HepG2 (cell line): ENCODE results near the gene RBM12. TPM values are rescaled to one million over a fixed set of nuclear protein-coding genes. Genes with fewer than 3 reads are reported as not detected.

Source experiments
- ELF4 ChIP-seq: sonication (generic); formaldehyde crosslinking; IDR thresholded peaks from 2 replicates; pipeline ENCODE4 v1.5.0; 2020; ENCODE audit warnings: missing genetic modification reagents, mild to moderate bottlenecking, moderate library complexity, borderline replicate concordance
- PCBP1 ChIP-seq: fragments of 200-400 bp; formaldehyde crosslinking; IDR thresholded peaks from 2 replicates; pipeline ENCODE4 v1.6.1; 2017; ENCODE audit warnings: mild to moderate bottlenecking, low read depth, low read length, borderline replicate concordance
- POLR2A ChIP-seq, 2 experiments: IDR thresholded peaks; 2 replicates each; pipeline ENCODE4 v1.6.1; 2011; ENCODE audit warnings: low read depth in 2 of 2, low read length in 2 of 2, mild to moderate bottlenecking in 1 of 2, moderate library complexity in 1 of 2; ENCODE audit not compliant: insufficient read depth in 1 of 2
- RFXANK ChIP-seq: IDR thresholded peaks from 2 replicates; pipeline ENCODE4 v1.6.1; 2016
- THYN1 ChIP-seq: sonication (generic); formaldehyde crosslinking; IDR thresholded peaks from 2 replicates; pipeline ENCODE4 v1.8.1; 2023; ENCODE audit warnings: low read depth, mild to moderate bottlenecking, moderate library complexity, missing genetic modification reagents, borderline replicate concordance
- ZC3H4 ChIP-seq: sonication (generic); formaldehyde crosslinking; IDR thresholded peaks from 2 replicates; pipeline ENCODE4 v1.4.0; 2020; ENCODE audit warnings: missing genetic modification reagents, borderline replicate concordance
- ZEB1 ChIP-seq: IDR thresholded peaks from 2 replicates; pipeline ENCODE4 v1.6.1; 2012; ENCODE audit warnings: mild to moderate bottlenecking, low read depth, inconsistent platforms; ENCODE audit not compliant: insufficient replicate concordance
- ZFP90 ChIP-seq: sonication (generic); formaldehyde crosslinking; IDR thresholded peaks from 2 replicates; pipeline ENCODE4 v1.8.0; 2022; ENCODE audit warnings: missing genetic modification reagents, mild to moderate bottlenecking, inconsistent platforms, borderline replicate concordance
- ZNF3 ChIP-seq: IDR thresholded peaks from 2 replicates; pipeline ENCODE4 v1.7.0; 2017; ENCODE audit warnings: inconsistent platforms
- ZNF367 ChIP-seq: sonication (generic); formaldehyde crosslinking; IDR thresholded peaks from 2 replicates; pipeline ENCODE4 v1.4.0; 2020; ENCODE audit warnings: missing genetic modification reagents, borderline replicate concordance
- ZNF605 ChIP-seq: sonication (generic); formaldehyde crosslinking; IDR thresholded peaks from 2 replicates; pipeline ENCODE4 v1.8.0; 2022; ENCODE audit warnings: mild to moderate bottlenecking, missing genetic modification reagents
- ZNF674 ChIP-seq: sonication (generic); formaldehyde crosslinking; IDR thresholded peaks from 2 replicates; pipeline ENCODE4 v1.5.0; 2020; ENCODE audit warnings: low read depth, mild to moderate bottlenecking, missing genetic modification reagents
- ZNF75D ChIP-seq: sonication (generic); formaldehyde crosslinking; IDR thresholded peaks from 2 replicates; pipeline ENCODE4 v1.8.1; 2023; ENCODE audit warnings: missing genetic modification reagents, mild to moderate bottlenecking, borderline replicate concordance
- polyA plus RNA-seq, 8 experiments: library from polyadenylated mRNA; depleted of rRNA in 3 of 8; stranded (reverse) in 7 of 8; unstranded in 1 of 8; fragments of >200 nt; fragmentation: Illumina TruSeq in 4 of 8; extraction: Trizol in 4 of 8; gene quantifications; 2 replicates each; pipeline versions ENCODE4 v1.2.1 to v1.2.3, GENCODE V29; 2011 to 2016; ENCODE audit warnings: low read depth in 4 of 8, missing spikeins in 1 of 8, mixed read lengths in 1 of 8; ENCODE audit not compliant: insufficient read depth in 1 of 8
- total RNA-seq, 5 experiments: library from RNA; depleted of rRNA; stranded (reverse); fragments of >200 nt; fragmentation: Illumina TruSeq; extraction: Trizol; gene quantifications; 2 replicates each; pipeline ENCODE4 v1.2.3, GENCODE V29; 2016; ENCODE audit warnings: low read depth in 1 of 5
- TF ChIP-seq, protein P1 (sequence below): sonication (generic); formaldehyde crosslinking; IDR thresholded peaks from 2 replicates; pipeline ENCODE4 v1.4.0; 2020; ENCODE audit warnings: missing genetic modification reagents
- TF ChIP-seq, protein P2 (sequence below): sonication (generic); formaldehyde crosslinking; IDR thresholded peaks from 2 replicates; pipeline ENCODE4 v1.4.0; 2020; ENCODE audit warnings: missing genetic modification reagents, mild to moderate bottlenecking, borderline replicate concordance
- TF ChIP-seq, protein P3 (sequence below): sonication (generic); formaldehyde crosslinking; IDR thresholded peaks from 2 replicates; pipeline ENCODE4; 2020; ENCODE audit warnings: missing genetic modification reagents, mild to moderate bottlenecking, borderline replicate concordance
- TF ChIP-seq, protein P4 (sequence below): sonication (generic); formaldehyde crosslinking; IDR thresholded peaks from 2 replicates; pipeline ENCODE4 v1.9.0; 2021; ENCODE audit warnings: missing genetic modification reagents, borderline replicate concordance
- TF ChIP-seq, protein P5 (sequence below): sonication (generic); formaldehyde crosslinking; IDR thresholded peaks from 2 replicates; pipeline ENCODE4 v1.4.0; 2020; ENCODE audit warnings: missing genetic modification reagents
- TF ChIP-seq, protein P6 (sequence below): sonication (generic); formaldehyde crosslinking; conservative IDR thresholded peaks from 2 replicates; pipeline ENCODE4 v1.4.0; 2020; ENCODE audit warnings: missing genetic modification reagents

The RBM12 gene
- total and polyA plus RNA-seq, 2 of the 13 experiments (the other 11 are each of a cell fraction or from before 2014, with no cell fraction given) = 97.9 to 104 TPM

DNA sequence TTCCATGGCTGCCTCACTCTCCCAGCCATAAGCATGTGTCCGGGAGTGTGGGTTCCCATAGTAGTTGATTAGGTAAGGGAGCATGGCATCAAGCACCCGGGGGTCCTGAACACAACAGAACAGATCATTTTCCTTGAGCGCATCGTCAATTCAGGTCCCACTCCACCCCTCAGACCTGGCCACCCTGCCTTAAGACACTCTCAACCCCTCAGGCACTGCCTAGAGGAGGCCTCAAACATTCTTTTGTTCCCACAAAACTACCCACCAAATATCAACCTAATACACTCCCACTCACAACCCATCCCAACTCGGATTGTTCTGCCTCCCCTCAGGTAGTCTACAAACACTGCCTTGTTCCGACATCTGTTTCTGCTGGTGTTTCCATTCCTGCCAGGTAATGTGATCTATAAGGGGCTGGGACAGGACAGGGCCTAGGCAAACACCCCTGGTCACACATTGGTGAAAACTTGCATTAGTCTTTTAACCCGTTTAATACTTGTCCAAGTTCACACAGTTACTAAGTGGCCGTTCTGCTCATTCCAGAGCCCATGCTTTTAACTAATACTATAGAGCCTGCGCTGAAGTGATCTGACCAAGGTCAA lies 33.1 kb upstream of the RBM12 start (continued):
- TF ChIP-seq, protein P1, sequence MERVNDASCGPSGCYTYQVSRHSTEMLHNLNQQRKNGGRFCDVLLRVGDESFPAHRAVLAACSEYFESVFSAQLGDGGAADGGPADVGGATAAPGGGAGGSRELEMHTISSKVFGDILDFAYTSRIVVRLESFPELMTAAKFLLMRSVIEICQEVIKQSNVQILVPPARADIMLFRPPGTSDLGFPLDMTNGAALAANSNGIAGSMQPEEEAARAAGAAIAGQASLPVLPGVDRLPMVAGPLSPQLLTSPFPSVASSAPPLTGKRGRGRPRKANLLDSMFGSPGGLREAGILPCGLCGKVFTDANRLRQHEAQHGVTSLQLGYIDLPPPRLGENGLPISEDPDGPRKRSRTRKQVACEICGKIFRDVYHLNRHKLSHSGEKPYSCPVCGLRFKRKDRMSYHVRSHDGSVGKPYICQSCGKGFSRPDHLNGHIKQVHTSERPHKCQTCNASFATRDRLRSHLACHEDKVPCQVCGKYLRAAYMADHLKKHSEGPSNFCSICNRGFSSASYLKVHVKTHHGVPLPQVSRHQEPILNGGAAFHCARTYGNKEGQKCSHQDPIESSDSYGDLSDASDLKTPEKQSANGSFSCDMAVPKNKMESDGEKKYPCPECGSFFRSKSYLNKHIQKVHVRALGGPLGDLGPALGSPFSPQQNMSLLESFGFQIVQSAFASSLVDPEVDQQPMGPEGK = no peak
- TF ChIP-seq, protein P2, sequence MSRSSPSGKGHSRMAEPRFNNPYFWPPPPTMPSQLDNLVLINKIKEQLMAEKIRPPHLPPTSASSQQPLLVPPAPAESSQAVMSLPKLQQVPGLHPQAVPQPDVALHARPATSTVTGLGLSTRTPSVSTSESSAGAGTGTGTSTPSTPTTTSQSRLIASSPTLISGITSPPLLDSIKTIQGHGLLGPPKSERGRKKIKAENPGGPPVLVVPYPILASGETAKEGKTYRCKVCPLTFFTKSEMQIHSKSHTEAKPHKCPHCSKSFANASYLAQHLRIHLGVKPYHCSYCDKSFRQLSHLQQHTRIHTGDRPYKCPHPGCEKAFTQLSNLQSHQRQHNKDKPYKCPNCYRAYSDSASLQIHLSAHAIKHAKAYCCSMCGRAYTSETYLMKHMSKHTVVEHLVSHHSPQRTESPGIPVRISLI = no peak
- TF ChIP-seq, protein P3, sequence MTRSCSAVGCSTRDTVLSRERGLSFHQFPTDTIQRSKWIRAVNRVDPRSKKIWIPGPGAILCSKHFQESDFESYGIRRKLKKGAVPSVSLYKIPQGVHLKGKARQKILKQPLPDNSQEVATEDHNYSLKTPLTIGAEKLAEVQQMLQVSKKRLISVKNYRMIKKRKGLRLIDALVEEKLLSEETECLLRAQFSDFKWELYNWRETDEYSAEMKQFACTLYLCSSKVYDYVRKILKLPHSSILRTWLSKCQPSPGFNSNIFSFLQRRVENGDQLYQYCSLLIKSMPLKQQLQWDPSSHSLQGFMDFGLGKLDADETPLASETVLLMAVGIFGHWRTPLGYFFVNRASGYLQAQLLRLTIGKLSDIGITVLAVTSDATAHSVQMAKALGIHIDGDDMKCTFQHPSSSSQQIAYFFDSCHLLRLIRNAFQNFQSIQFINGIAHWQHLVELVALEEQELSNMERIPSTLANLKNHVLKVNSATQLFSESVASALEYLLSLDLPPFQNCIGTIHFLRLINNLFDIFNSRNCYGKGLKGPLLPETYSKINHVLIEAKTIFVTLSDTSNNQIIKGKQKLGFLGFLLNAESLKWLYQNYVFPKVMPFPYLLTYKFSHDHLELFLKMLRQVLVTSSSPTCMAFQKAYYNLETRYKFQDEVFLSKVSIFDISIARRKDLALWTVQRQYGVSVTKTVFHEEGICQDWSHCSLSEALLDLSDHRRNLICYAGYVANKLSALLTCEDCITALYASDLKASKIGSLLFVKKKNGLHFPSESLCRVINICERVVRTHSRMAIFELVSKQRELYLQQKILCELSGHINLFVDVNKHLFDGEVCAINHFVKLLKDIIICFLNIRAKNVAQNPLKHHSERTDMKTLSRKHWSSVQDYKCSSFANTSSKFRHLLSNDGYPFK = no peak
- 0 out of 2 replicates have a peak, but pooled peaks have one; percentile 73 for TF ChIP-seq ELF4 (CRISPR knock-in tag)
- no peak for TF ChIP-seq THYN1
- TF ChIP-seq, protein P4, sequence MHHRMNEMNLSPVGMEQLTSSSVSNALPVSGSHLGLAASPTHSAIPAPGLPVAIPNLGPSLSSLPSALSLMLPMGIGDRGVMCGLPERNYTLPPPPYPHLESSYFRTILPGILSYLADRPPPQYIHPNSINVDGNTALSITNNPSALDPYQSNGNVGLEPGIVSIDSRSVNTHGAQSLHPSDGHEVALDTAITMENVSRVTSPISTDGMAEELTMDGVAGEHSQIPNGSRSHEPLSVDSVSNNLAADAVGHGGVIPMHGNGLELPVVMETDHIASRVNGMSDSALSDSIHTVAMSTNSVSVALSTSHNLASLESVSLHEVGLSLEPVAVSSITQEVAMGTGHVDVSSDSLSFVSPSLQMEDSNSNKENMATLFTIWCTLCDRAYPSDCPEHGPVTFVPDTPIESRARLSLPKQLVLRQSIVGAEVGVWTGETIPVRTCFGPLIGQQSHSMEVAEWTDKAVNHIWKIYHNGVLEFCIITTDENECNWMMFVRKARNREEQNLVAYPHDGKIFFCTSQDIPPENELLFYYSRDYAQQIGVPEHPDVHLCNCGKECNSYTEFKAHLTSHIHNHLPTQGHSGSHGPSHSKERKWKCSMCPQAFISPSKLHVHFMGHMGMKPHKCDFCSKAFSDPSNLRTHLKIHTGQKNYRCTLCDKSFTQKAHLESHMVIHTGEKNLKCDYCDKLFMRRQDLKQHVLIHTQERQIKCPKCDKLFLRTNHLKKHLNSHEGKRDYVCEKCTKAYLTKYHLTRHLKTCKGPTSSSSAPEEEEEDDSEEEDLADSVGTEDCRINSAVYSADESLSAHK (CRISPR knock-in tag) = no peak
- TF ChIP-seq ZNF75D = no peak
- no peak for TF ChIP-seq PCBP1
- no peak; the same call in 1 of the 2 replicates for TF ChIP-seq RFXANK
- TF ChIP-seq ZFP90 = no peak
- no peak for TF ChIP-seq ZEB1
- peak in 1 of 2 experiments; percentile 36; a peak in 1 of 4 replicates for TF ChIP-seq POLR2A (IDR thresholded peaks at IDR 0.05; ENCODE audit: insufficient read depth in 1 of 2, low read depth in 2 of 2, low read length in 2 of 2)
- TF ChIP-seq, protein P5, sequence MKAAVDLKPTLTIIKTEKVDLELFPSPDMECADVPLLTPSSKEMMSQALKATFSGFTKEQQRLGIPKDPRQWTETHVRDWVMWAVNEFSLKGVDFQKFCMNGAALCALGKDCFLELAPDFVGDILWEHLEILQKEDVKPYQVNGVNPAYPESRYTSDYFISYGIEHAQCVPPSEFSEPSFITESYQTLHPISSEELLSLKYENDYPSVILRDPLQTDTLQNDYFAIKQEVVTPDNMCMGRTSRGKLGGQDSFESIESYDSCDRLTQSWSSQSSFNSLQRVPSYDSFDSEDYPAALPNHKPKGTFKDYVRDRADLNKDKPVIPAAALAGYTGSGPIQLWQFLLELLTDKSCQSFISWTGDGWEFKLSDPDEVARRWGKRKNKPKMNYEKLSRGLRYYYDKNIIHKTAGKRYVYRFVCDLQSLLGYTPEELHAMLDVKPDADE = no peak
- TF ChIP-seq ZNF3 (CRISPR knock-in tag) = no peak
- TF ChIP-seq ZNF605 (CRISPR knock-in tag) = no peak; the same call in 1 of the 2 replicates
- no peak for TF ChIP-seq ZNF367 (CRISPR knock-in tag)
- no peak for TF ChIP-seq ZC3H4 (CRISPR knock-in tag)
- TF ChIP-seq, protein P6, sequence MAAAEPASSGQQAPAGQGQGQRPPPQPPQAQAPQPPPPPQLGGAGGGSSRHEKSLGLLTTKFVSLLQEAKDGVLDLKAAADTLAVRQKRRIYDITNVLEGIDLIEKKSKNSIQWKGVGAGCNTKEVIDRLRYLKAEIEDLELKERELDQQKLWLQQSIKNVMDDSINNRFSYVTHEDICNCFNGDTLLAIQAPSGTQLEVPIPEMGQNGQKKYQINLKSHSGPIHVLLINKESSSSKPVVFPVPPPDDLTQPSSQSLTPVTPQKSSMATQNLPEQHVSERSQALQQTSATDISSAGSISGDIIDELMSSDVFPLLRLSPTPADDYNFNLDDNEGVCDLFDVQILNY (CRISPR knock-in tag) = no peak
- TF ChIP-seq ZNF674 (CRISPR knock-in tag) = no peak
